ENCODE results near the gene CABP2.

The CABP2 gene

DNA sequence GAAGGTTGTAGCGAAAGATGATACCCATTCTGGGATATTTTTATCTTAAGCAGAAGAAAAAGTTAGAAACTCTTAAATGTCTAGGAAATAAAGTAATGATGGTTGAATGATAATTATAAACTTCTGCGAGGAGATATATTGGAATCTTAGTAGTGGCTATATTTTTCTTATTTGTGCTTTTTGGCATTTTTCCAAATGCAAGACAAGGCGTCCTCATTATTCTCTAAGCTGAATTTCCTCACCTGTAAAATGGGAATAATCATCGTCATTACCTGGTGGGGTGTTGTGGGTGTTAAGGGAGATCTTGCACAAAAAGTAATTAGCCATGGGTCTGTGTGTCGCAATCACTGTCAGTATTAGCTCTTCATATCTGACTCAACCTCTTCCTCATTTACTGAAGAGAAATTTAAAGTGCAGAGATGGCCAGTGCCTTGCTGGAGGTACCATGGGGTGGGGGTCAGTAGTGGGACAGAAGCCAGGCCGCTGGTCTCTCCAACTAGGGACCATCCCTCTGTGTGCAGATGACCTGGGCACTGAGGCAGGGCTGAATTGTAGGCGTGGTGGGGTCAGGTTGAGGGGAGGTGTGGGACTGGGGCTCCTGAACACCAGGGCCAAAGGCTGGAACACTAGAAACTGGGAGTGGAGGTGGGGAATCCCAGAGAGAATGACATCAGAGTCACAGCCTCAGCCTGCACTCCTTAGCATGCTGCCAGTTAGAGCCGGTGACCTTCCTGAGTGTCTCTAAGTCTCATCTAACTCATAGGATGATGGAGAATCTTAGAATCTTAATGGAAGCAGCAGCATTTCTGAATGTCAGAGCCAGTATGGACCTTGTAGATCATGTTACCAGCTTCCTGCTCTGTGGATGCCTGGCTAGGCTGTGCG is 22.2 kb downstream of the CABP2 start:
- TF ChIP-seq, protein P1, sequence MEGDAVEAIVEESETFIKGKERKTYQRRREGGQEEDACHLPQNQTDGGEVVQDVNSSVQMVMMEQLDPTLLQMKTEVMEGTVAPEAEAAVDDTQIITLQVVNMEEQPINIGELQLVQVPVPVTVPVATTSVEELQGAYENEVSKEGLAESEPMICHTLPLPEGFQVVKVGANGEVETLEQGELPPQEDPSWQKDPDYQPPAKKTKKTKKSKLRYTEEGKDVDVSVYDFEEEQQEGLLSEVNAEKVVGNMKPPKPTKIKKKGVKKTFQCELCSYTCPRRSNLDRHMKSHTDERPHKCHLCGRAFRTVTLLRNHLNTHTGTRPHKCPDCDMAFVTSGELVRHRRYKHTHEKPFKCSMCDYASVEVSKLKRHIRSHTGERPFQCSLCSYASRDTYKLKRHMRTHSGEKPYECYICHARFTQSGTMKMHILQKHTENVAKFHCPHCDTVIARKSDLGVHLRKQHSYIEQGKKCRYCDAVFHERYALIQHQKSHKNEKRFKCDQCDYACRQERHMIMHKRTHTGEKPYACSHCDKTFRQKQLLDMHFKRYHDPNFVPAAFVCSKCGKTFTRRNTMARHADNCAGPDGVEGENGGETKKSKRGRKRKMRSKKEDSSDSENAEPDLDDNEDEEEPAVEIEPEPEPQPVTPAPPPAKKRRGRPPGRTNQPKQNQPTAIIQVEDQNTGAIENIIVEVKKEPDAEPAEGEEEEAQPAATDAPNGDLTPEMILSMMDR (IDR thresholded peaks at IDR 0.05; ENCODE audit: control insufficient read depth, insufficient read depth, low read depth, low read length, missing control alignments), result no peak
- DNase-seq (ENCODE audit: low read depth), result no peak
- H3K4me3 ChIP-seq (ENCODE audit: control insufficient read depth, low read depth, low read length), result no peak overlapping the region

DNA sequence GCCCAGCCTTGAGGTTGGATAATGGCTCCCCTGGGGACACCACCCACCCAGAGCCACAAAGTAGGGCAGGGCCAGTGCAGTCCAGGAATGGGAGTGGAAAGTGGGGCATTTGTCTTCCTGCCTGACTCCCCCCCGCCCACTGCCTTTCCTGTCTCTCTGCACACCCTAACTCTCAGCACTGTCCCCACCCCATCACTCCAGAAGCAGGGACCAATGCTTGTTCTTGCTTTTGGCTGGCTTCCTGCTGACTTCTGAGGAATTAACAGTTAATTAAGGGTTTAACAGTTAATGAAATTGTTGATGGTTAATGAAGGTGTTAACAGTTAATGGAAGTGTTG is 22.8 kb downstream of the CABP2 start:
- TF ChIP-seq, protein P1 (IDR thresholded peaks at IDR 0.05; ENCODE audit: control insufficient read depth, insufficient read depth, low read depth, low read length, missing control alignments), result no peak
- no peak overlapping the region for H3K4me3 ChIP-seq (ENCODE audit: control insufficient read depth, low read depth, low read length)
- DNase-seq (ENCODE audit: low read depth), result no peak

DNA sequence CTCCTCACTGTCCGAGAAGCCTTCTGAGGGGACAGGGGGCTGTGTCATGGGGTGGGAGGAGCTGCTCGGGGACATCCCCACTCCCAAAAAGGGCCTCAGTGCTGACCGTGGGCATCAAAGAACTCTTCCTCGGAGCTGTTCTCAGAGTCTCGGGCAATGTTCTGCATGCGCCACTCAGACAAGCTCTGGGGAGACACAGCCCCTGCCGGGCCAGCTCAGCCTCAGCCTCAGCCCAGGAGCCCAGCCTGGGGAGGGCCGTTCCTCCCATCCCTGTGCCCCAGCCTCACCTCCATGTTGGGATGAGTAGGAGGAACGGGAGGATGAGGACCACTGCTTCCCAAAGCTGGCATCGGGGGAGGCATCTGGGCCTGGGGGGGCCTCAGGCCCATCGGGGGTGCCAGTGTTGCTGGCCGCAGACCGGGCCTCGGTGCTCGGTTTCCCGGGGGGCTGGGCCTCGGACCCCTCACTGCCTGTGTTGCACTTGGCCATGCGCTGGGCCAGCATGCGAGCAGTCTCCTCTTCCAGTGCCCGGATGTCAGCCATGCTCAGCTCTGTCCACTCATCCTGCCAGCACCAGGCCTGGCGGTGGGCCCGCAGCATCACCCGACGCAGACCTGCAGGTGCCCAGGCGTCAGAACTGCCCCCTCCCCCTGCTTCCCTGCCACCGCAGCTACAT is 23.3 kb downstream of the CABP2 start:
- DNase-seq (ENCODE audit: low read depth), result no peak
- H3K4me3 ChIP-seq (ENCODE audit: control insufficient read depth, low read depth, low read length), result no peak overlapping the region
- TF ChIP-seq, protein P1 (IDR thresholded peaks at IDR 0.05; ENCODE audit: control insufficient read depth, insufficient read depth, low read depth, low read length, missing control alignments), result no peak

DNA sequence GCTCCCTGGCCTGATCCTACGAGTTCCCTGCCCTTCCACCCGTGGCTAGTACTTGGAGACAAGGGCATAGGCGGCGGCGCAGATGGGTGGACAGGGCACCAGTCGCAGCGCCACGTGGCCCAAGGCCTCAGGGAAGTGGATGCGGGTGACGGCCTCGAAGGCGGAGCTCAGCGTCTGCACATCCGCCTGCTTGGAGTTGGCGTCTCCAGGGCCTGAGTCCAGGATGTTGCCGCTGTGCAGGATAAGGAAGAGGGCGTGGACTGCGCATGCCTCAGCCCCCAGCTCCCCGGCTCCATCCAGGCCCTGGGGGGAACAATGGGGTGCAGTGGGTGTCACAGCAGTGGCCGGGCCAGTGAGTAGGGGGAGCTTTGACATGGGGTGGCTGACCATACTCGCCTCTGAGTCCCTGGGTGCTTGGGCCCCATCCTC is 24.7 kb downstream of the CABP2 start:
- TF ChIP-seq, protein P1 (IDR thresholded peaks at IDR 0.05; ENCODE audit: control insufficient read depth, insufficient read depth, low read depth, low read length, missing control alignments), result no peak
- H3K4me3 ChIP-seq (ENCODE audit: control insufficient read depth, low read depth, low read length), result no peak overlapping the region
- no peak for DNase-seq (ENCODE audit: low read depth)

DNA sequence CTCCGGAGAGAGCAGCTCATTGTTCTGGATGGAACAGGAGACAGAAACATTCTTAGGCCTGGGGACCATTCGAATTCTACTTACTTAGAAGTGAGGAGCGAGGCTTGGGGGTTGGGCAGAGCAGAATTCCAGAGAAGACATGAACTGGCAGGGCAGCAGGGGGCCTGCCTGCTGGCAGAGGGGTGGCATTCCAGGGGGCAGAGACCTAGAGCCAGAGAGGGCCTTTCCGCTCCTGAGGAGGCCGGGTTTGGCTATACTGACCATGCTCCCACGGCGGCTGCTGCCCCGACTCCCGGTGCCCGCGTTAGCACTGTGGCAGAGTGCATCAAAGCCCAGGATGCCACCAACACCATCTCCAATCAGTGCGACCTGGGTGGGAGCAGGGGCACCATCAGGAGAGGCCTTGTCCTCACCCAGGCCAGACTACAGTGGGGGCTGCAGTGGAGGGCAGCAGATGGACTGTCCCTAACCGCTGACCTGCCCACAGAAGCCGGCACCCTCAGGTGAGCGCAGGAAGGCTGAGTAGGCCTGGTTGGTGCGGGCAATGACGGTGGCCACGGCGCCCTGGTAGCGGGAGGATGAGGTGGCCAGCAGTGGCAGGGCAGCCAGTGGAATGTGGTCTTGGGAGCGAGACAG is 25.5 kb downstream of the CABP2 start:
- no peak overlapping the region for H3K4me3 ChIP-seq (ENCODE audit: control insufficient read depth, low read depth, low read length)
- TF ChIP-seq, protein P1 (IDR thresholded peaks at IDR 0.05; ENCODE audit: control insufficient read depth, insufficient read depth, low read depth, low read length, missing control alignments), result no peak
- DNase-seq (ENCODE audit: low read depth), result no peak

DNA sequence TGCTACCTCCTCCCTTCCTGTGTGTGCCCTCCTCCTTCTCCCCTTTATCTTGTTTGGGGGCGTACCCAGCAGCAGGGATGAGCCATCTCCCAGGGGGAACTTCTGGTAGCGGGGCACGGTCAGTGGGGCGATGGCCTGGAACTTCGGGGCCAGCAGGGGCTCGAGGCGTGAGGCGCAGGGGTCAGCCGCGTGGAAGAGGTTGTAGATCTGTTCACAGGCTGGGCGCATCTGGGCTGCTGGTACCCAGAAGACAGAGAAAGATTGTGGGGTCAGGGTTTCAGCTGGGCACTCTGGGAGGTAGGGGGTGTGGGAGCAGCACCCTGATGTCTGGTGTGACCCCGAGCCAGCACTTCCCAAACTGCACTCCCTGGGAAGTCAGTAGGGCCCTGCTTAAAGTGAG is 27.1 kb downstream of the CABP2 start:
- no peak for DNase-seq (ENCODE audit: low read depth)
- TF ChIP-seq, protein P1 (IDR thresholded peaks at IDR 0.05; ENCODE audit: control insufficient read depth, insufficient read depth, low read depth, low read length, missing control alignments), result no peak
- no peak overlapping the region for H3K4me3 ChIP-seq (ENCODE audit: control insufficient read depth, low read depth, low read length)
